ENCODE measurements around the gene RPH3AL. TPM values are rescaled to one million over a fixed set of nuclear protein-coding genes. Genes with fewer than 3 reads are reported as not detected.
"Not testable (repeated sequence)": the region's sequence is repeated elsewhere in the genome, so short reads cannot be mapped to it uniquely, and the experiment has no call there.

The RPH3AL gene
- total RNA-seq, 1 experiment from 2014 or later: 24.9 TPM

GRCh38 chr17:170130-170670 lies 182.4 kb downstream of the RPH3AL start:
- H3F3A ChIP-seq (ENCODE audit: low read length, unreplicated experiment): no peaks in the 10 kb centered on the region
- H3K27me3 ChIP-seq (ENCODE audit: low read length): no peaks in the 10 kb centered on the region

GRCh38 chr17:168614-169013 lies 184.0 kb downstream of the RPH3AL start:
- H3F3A ChIP-seq (ENCODE audit: low read length, unreplicated experiment); H3K9me3 ChIP-seq (ENCODE audit: low read length); H3K4me1 ChIP-seq (ENCODE audit: insufficient read depth, low read length); intact Hi-C loops (cut with micrococcal nuclease); POLR2A ChIA-PET (ENCODE audit: unreplicated experiment); H4K20me1 ChIP-seq (ENCODE audit: low read length); H3K79me2 ChIP-seq (ENCODE audit: low read length); H2AFZ ChIP-seq (ENCODE audit: low read length); H3K27me3 ChIP-seq (ENCODE audit: low read length); H3K36me3 ChIP-seq (ENCODE audit: low read depth, low read length); H3K9me2 ChIP-seq (replicated peaks; ENCODE audit: low read length); ATAC-seq; CTCF ChIA-PET; BruUV-seq (replicated peaks); H3K27ac ChIP-seq (ENCODE audit: low read length); H3K9ac ChIP-seq (ENCODE audit: low read length); H3K4me3 ChIP-seq (ENCODE audit: low read length); DNase-seq; H3K4me2 ChIP-seq (ENCODE audit: low read length): not testable (repeated sequence)

More at GRCh38 chr17:170130-170670, 182.4 kb downstream of the RPH3AL start:
- TF ChIP-seq EZH2phosphoT487 (IDR thresholded peaks at IDR 0.05; ENCODE audit: borderline replicate concordance, low read length) (no peak), EZH2 (IDR thresholded peaks at IDR 0.05; ENCODE audit: low read length, unreplicated experiment) (no peak)
- TF ChIP-seq, protein P1, sequence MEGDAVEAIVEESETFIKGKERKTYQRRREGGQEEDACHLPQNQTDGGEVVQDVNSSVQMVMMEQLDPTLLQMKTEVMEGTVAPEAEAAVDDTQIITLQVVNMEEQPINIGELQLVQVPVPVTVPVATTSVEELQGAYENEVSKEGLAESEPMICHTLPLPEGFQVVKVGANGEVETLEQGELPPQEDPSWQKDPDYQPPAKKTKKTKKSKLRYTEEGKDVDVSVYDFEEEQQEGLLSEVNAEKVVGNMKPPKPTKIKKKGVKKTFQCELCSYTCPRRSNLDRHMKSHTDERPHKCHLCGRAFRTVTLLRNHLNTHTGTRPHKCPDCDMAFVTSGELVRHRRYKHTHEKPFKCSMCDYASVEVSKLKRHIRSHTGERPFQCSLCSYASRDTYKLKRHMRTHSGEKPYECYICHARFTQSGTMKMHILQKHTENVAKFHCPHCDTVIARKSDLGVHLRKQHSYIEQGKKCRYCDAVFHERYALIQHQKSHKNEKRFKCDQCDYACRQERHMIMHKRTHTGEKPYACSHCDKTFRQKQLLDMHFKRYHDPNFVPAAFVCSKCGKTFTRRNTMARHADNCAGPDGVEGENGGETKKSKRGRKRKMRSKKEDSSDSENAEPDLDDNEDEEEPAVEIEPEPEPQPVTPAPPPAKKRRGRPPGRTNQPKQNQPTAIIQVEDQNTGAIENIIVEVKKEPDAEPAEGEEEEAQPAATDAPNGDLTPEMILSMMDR (conservative IDR thresholded peaks at IDR 0.05; ENCODE audit: low read depth, low read length): no peak
- Histone ChIP-seq H3K9me3 (ENCODE audit: low read length) (no peaks in the 10 kb centered on the region), H3K9me2 (replicated peaks; ENCODE audit: low read length) (no peaks in the 10 kb centered on the region), H3K79me2 (ENCODE audit: low read length) (no peaks in the 10 kb centered on the region), H2AFZ (ENCODE audit: low read length) (no peak overlapping the region), H4K20me1 (ENCODE audit: low read length) (no peaks in the 10 kb centered on the region), H3K27ac (ENCODE audit: low read length) (no peak overlapping the region), H3K4me2 (ENCODE audit: low read length) (no peak overlapping the region), H3K4me1 (ENCODE audit: insufficient read depth, low read length) (no peaks in the 10 kb centered on the region), H3K36me3 (ENCODE audit: low read depth, low read length) (no peaks in the 10 kb centered on the region), H3K4me3 (ENCODE audit: low read length) (no peak overlapping the region), H3K9ac (ENCODE audit: low read length) (no peak overlapping the region)
- ATAC-seq: no peak
- no peak for DNase-seq
- BruUV-seq (replicated peaks): no TSS peak
- intact Hi-C loops (cut with micrococcal nuclease): no loop called here
- ChIA-PET CTCF (no interaction called here), POLR2A (ENCODE audit: unreplicated experiment) (no interaction called here)

GRCh38 chr17:165939-166338 lies 186.7 kb downstream of the RPH3AL start:
- POLR2A ChIA-PET (ENCODE audit: unreplicated experiment): no interaction called here
- no peak overlapping the region for H3K4me3 ChIP-seq (ENCODE audit: low read length)
- H3K4me1 ChIP-seq (ENCODE audit: insufficient read depth, low read length): no peaks in the 10 kb centered on the region
- no peak overlapping the region for H3K27ac ChIP-seq (ENCODE audit: low read length)
- no peaks in the 10 kb centered on the region for H3K27me3 ChIP-seq (ENCODE audit: low read length)
- no peaks in the 10 kb centered on the region for H3K9me3 ChIP-seq (ENCODE audit: low read length)
- no peaks in the 10 kb centered on the region for H3F3A ChIP-seq (ENCODE audit: low read length, unreplicated experiment)
- ATAC-seq (no peak), DNase-seq (no peak)
- BruUV-seq (replicated peaks): no TSS peak
- no peaks in the 10 kb centered on the region for H4K20me1 ChIP-seq (ENCODE audit: low read length)
- TF ChIP-seq EZH2phosphoT487 (IDR thresholded peaks at IDR 0.05; ENCODE audit: borderline replicate concordance, low read length): no peak
- no peak for TF ChIP-seq EZH2 (IDR thresholded peaks at IDR 0.05; ENCODE audit: low read length, unreplicated experiment)
- TF ChIP-seq, protein P1 (conservative IDR thresholded peaks at IDR 0.05; ENCODE audit: low read depth, low read length): no peak
- H3K4me2 ChIP-seq (ENCODE audit: low read length): no peak overlapping the region
- no peaks in the 10 kb centered on the region for H3K36me3 ChIP-seq (ENCODE audit: low read depth, low read length)
- intact Hi-C loops (cut with micrococcal nuclease): no loop called here
- no peaks in the 10 kb centered on the region for H3K9me2 ChIP-seq (replicated peaks; ENCODE audit: low read length)
- no peak overlapping the region for H3K9ac ChIP-seq (ENCODE audit: low read length)
- no peak overlapping the region for H2AFZ ChIP-seq (ENCODE audit: low read length)
- CTCF ChIA-PET: no interaction called here
- H3K79me2 ChIP-seq (ENCODE audit: low read length): no peaks in the 10 kb centered on the region

All from PC-3 (cell line).